ENCODE results near the gene MOGAT1. TPM values are rescaled to one million over a fixed set of nuclear protein-coding genes. Genes with fewer than 3 reads are reported as not detected.

MOGAT1 gene
- total and polyA plus RNA-seq, 2 of the 4 experiments (the other 2 are of a cell fraction) = not detected

GRCh38 chr2:222732489-222733178 is 61.2 kb downstream of the MOGAT1 start:
- 76% methylated on average over 3 of the region's 4 CpGs; no CpG with 5 or more reads in 1 of the 2 experiments for WGBS, 2 experiments (ENCODE audit: extremely low coverage in 2 of 2, insufficient read length in 1 of 2)
- no peak overlapping the region for H2AK5ac ChIP-seq (ENCODE audit: low read depth, low read length)
- dilution Hi-C loops (cut with HindIII; ENCODE audit: low sequenced_read_pairs, unreplicated experiment) = no loop called here
- H3K23ac ChIP-seq (ENCODE audit: low read depth, low read length) = no peak overlapping the region
- intact Hi-C loops (cut with micrococcal nuclease) = no loop called here
- no peak overlapping the region for H3K14ac ChIP-seq (replicated peaks; ENCODE audit: low read depth, low read length)
- peak overlapping the region; percentile 65; the same call in 1 of the 2 replicates for H4K5ac ChIP-seq (ENCODE audit: low read depth, low read length)
- H3K27me3 ChIP-seq (ENCODE audit: control insufficient read depth, insufficient read depth, low read length) = no peaks in the 10 kb centered on the region
- peaks cover 19% of the 10 kb centered on the region for H3K4me1 ChIP-seq (ENCODE audit: control insufficient read depth, insufficient read depth, low read length)
- peaks cover 3% of the 10 kb centered on the region; the same call in 1 of the 2 replicates for H3K9me1 ChIP-seq (ENCODE audit: insufficient read depth, low read length)
- H2BK120ac ChIP-seq (ENCODE audit: low read depth, low read length) = no peak overlapping the region
- H4K20me1 ChIP-seq (ENCODE audit: insufficient read depth, low read length) = no peaks in the 10 kb centered on the region
- no peak for TF ChIP-seq CHD1 (IDR thresholded peaks at IDR 0.05; ENCODE audit: low read depth, low read length)
- TF ChIP-seq USF2 (IDR thresholded peaks at IDR 0.05; ENCODE audit: low read depth, low read length) = peak; percentile 65; the same call in 1 of the 2 replicates
- POLR2A ChIA-PET (ENCODE audit: unreplicated experiment) = no interaction called here
- no peaks in the 10 kb centered on the region for H3K9me3 ChIP-seq (ENCODE audit: control insufficient read depth, insufficient read depth, low read length)
- CTCF ChIA-PET = no interaction called here
- no TSS peak for BruUV-seq (replicated peaks)
- H4K8ac ChIP-seq (ENCODE audit: low read depth in 2 of 2, low read length in 2 of 2) = no peak overlapping the region
- H3K18ac ChIP-seq (ENCODE audit: low read depth, low read length) = peak overlapping the region; percentile 69
- no peaks in the 10 kb centered on the region for H3K36me3 ChIP-seq (ENCODE audit: control insufficient read depth, insufficient read depth, low read length)
- peak; percentile 37 for ATAC-seq (ENCODE audit: low read depth)
- no peak overlapping the region for H3K4ac ChIP-seq (ENCODE audit: low read depth, low read length)
- in situ Hi-C loops (cut with MboI; ENCODE audit: low sequenced_read_pairs) = no loop called here
- H3K56ac ChIP-seq (ENCODE audit: extremely low read depth, insufficient read depth, low read length) = no peak overlapping the region
- peak; percentile 45 for DNase-seq
- H4K91ac ChIP-seq (ENCODE audit: insufficient read depth, low read depth, low read length) = no peak overlapping the region
- H2BK20ac ChIP-seq (ENCODE audit: low read depth, low read length) = peak overlapping the region; percentile 24; the same call in 1 of the 2 replicates
- H3K4me3 ChIP-seq (ENCODE audit: insufficient read depth, low read depth, low read length) = no peak overlapping the region
- H3K4me2 ChIP-seq (ENCODE audit: low read depth, low read length) = no peak overlapping the region
- no peak overlapping the region for H2BK5ac ChIP-seq (ENCODE audit: low read depth, low read length, poor library complexity, severe bottlenecking)
- H2BK15ac ChIP-seq (ENCODE audit: low read depth, low read length) = no peak overlapping the region
- no peaks in the 10 kb centered on the region for H3K79me1 ChIP-seq (ENCODE audit: low read depth in 1 of 2, low read length in 2 of 2)
- peak overlapping the region; percentile 41; the same call in 1 of the 2 replicates for H3K27ac ChIP-seq (ENCODE audit: insufficient read depth, low read length)
- no peak overlapping the region for H2AFZ ChIP-seq (replicated peaks; ENCODE audit: low read length, poor library complexity)
- no peak overlapping the region for H3K9ac ChIP-seq (ENCODE audit: low read depth, low read length)
- no peak overlapping the region for H2AK9ac ChIP-seq (replicated peaks; ENCODE audit: low read depth, low read length, poor library complexity)
